Naive thymus-derived CD8-positive, alpha-beta T cell (primary cell): ENCODE measurements around the gene FBXL14. TPM values are rescaled to one million over a fixed set of nuclear protein-coding genes. Genes with fewer than 3 reads are reported as not detected.

Source experiments
- ATAC-seq, 2 donors: fragments of 150-1000 bp; cut with Tn5 transposase in 1 of 2; sonication (Bioruptor Pico), chemical (Tn5 transposase) in 1 of 2; 1 replicate in 1 of 2; 2 replicates in 1 of 2; pipeline ENCODE4 v1.10.0; 2021; ENCODE audit warnings: mild to moderate bottlenecking in 2 of 2, moderate library complexity in 2 of 2
- POLR2A ChIA-PET: fragments of 350-600 bp; sonication (Branson Sonifier 250); formaldehyde crosslinking; loops from one replicate; lab custom pipeline; 2021; ENCODE audit warnings: antibody characterized with exemption; lab: Charles Lee
- DNase-seq, 10 donors: peaks; one replicate each; pipeline versions ENCODE4 v3.0.0 to v3.0.0-alpha.2; 2020 to 2022
- H3K27ac Mint-ChIP-seq, 10 donors: one replicate each; pipeline ENCODE4 v1.8.0; 2020 to 2022; ENCODE audit warnings: mild to moderate bottlenecking in 10 of 10, mixed read lengths in 10 of 10, moderate library complexity in 4 of 10, inconsistent platforms in 1 of 10
- H3K27me3 Mint-ChIP-seq, 5 donors: one replicate each; pipeline ENCODE4 v1.8.0; 2021 to 2022; ENCODE audit warnings: mixed read lengths in 5 of 5
- H3K36me3 Mint-ChIP-seq, 3 donors: one replicate each; pipeline ENCODE4 v1.8.0; 2020 to 2022; ENCODE audit warnings: mixed read lengths in 3 of 3, mild to moderate bottlenecking in 2 of 3, inconsistent platforms in 1 of 3
- H3K4me1 Mint-ChIP-seq, 4 donors: one replicate each; pipeline ENCODE4 v1.8.0; 2021 to 2022; ENCODE audit warnings: mixed read lengths in 4 of 4
- H3K4me3 Mint-ChIP-seq, 10 donors: one replicate each; pipeline ENCODE4 v1.8.0; 2020 to 2022; ENCODE audit warnings: mild to moderate bottlenecking in 10 of 10, mixed read lengths in 10 of 10, moderate library complexity in 6 of 10, inconsistent platforms in 1 of 10
- H3K9me3 Mint-ChIP-seq, 9 donors: one replicate each; pipeline ENCODE4 v1.8.0; 2020 to 2022; ENCODE audit warnings: mixed read lengths in 9 of 9, mild to moderate bottlenecking in 3 of 9, inconsistent platforms in 1 of 9, moderate library complexity in 1 of 9
- polyA plus RNA-seq, 3 donors: library from polyadenylated mRNA; unstranded; fragments of 300-500 nt; fragmentation: Illumina TruSeq; gene quantifications; one replicate each; pipeline ENCODE4 v1.2.3, GENCODE V29; 2021
- total RNA-seq, 8 experiments: library from RNA in 2 of 8; stranded (reverse) in 2 of 8; gene quantifications; one replicate each; pipeline ENCODE4 v1.2.3 and lab custom pipeline; 2021 to 2026

FBXL14 gene
- total and polyA plus RNA-seq, 5 experiments from 2014 or later, result 12.1 to 38.8 (median 24.5) TPM

GRCh38 chr12:1527789-1528188, 66.6 kb downstream of the FBXL14 start:
- POLR2A ChIA-PET, result no interaction called here
- DNase-seq, result no peak
- ATAC-seq, result no peak
- H3K9me3 Mint-ChIP-seq, result peaks cover 0 to 2% (median 0%) of the 10 kb centered on the region in 9 donors
- H3K4me3 Mint-ChIP-seq, result peak overlapping the region in 1 of 10 donors; percentile 24
- H3K27ac Mint-ChIP-seq, result peak overlapping the region in 1 of 10 donors; percentile 1
- H3K4me1 Mint-ChIP-seq, result peaks cover 8 to 23% (median 18%) of the 10 kb centered on the region in 4 donors
- H3K27me3 Mint-ChIP-seq, result peaks cover 47 to 84% (median 59%) of the 10 kb centered on the region in 5 donors
- H3K36me3 Mint-ChIP-seq, result peaks cover 0 to 3% (median 3%) of the 10 kb centered on the region in 3 donors

DNA sequence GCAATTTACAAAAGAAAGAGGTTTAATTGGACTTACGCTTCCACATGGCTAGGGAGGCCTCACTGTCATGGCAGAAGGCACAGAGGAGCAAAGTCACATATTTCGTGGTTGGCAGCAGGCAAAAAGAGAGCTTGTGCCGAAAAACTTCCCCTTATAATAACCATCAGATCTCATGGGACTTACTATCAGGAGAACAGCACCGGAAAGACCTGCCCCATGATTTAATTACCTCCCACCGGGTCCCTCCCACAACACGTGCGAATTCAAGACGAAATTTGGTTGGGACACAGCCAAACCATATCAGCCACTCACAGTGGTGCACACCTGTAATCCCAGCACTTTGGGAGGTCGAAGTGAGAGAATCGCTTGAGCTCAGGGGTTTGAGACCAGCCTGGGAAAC, 68.5 kb downstream of the FBXL14 start:
- Mint-ChIP-seq H3K27me3 (peaks cover 41 to 70% (median 48%) of the 10 kb centered on the region in 5 donors), H3K27ac (no peak overlapping the region), H3K9me3 (peaks cover 0 to 2% (median 0%) of the 10 kb centered on the region in 9 donors), H3K4me1 (peaks cover 2 to 6% (median 5%) of the 10 kb centered on the region in 4 donors), H3K4me3 (no peak overlapping the region), H3K36me3 (peaks cover 0 to 3% (median 3%) of the 10 kb centered on the region in 3 donors)
- POLR2A ChIA-PET, result no interaction called here
- DNase-seq (no peak), ATAC-seq (no peak)

GRCh38 chr12:1523558-1524050, 70.8 kb downstream of the FBXL14 start:
- peaks cover 0 to 3% (median 0%) of the 10 kb centered on the region in 3 donors for H3K36me3 Mint-ChIP-seq
- POLR2A ChIA-PET, result interaction anchor here (1.1 kb wide), 1 partner anchor 70 kb away, joined by 3 read pairs; the partner anchor contains the start of gene FBXL14
- H3K27ac Mint-ChIP-seq, result no peak overlapping the region
- no peak overlapping the region for H3K4me3 Mint-ChIP-seq
- H3K27me3 Mint-ChIP-seq, result peaks cover 38 to 78% (median 48%) of the 10 kb centered on the region in 5 donors
- H3K4me1 Mint-ChIP-seq, result peaks cover 0 to 6% (median 1%) of the 10 kb centered on the region in 4 donors
- no peaks in the 10 kb centered on the region for H3K9me3 Mint-ChIP-seq
- no peak for DNase-seq
- no peak for ATAC-seq

- Mint-ChIP-seq H3K9me3 (no peaks in the 10 kb centered on the region), H3K4me3 (no peak overlapping the region), H3K27ac (no peak overlapping the region), H3K4me1 (peaks cover 0 to 6% (median 1%) of the 10 kb centered on the region in 4 donors), H3K36me3 (peaks cover 0 to 3% (median 0%) of the 10 kb centered on the region in 3 donors), H3K27me3 (peaks cover 36 to 73% (median 42%) of the 10 kb centered on the region in 5 donors)
- POLR2A ChIA-PET, result no interaction called here
- DNase-seq, result no peak
- ATAC-seq, result no peak
These were observed 71.3 kb downstream of the FBXL14 start for GRCh38 chr12:1523046-1523445.

DNA sequence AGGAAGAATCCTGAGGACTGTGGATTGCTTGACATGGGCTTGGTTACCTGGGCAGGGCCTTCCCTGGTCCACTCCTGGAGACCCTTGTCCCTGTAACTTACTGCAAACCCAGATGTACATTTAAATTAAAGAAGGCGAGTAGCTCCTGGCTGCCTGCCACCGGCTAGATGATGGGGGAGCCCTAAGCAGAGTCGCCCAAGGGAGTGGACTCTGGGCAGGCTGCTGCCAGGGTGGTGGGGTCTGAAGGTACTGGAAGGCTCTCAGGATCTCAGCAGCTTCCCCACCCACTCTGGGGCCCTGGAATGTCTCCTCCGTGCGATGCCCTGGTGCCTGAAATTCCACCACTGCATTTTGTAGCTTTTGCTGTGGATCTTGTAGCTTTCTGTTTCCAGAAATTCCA, 74.7 kb downstream of the FBXL14 start:
- ATAC-seq (no peak), DNase-seq (no peak)
- H3K9me3 Mint-ChIP-seq, result peaks cover 0 to 8% (median 0%) of the 10 kb centered on the region in 9 donors
- POLR2A ChIA-PET, result no interaction called here
- peaks cover 12 to 39% (median 25%) of the 10 kb centered on the region in 5 donors for H3K27me3 Mint-ChIP-seq
- no peak overlapping the region for H3K27ac Mint-ChIP-seq
- peaks cover 0 to 6% (median 1%) of the 10 kb centered on the region in 4 donors for H3K4me1 Mint-ChIP-seq
- H3K36me3 Mint-ChIP-seq, result peaks cover 0 to 1% (median 0%) of the 10 kb centered on the region in 3 donors
- H3K4me3 Mint-ChIP-seq, result no peak overlapping the region

DNA sequence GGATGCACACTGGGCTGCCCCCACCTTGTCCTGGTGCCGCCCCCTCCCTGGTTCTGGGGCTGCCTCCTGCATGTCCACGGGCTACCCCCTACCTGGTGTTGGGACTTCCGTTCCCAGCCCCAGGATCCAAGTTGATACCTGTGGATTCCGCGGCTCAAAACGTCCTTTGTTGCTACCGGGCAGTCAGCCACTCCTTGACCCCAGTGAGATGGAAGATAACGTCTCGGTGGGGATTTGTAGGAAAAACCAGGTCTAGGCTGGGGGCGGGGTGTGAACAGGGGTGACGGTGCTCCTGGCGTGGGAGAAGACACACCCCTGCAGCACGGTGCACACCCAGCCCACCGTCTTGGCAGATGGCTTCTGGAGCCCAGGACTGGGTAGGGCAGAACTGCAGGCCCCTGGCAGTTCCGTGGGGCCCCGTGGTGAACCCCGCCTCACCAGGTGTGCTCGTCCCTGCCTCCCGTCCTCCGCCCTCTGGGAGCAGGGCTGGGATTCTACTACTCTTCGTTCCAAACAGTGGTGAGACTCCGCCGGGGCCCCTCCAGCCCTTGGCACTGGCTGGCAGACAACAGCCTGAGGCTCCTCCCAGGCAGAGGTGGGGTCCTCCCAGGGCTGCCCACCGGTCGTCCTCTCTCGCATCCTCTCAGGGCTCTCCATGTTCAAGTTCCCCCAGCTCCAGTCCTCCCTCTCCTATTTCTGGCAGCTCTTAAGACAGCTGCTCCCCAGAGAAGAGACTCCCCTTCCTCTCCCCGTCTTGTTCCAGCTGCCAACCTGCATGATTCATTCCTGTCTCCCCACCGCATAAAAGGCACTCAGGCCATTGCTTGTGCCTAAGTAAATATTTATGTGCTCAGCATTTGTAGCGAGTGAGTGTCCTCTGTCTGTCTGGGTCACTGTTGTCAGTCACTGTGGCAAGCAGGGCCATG, 75.5 kb downstream of the FBXL14 start:
- Mint-ChIP-seq H3K9me3 (peaks cover 0 to 8% (median 0%) of the 10 kb centered on the region in 9 donors), H3K36me3 (peaks cover 0 to 1% (median 0%) of the 10 kb centered on the region in 3 donors), H3K27ac (no peak overlapping the region), H3K4me1 (peaks cover 0 to 6% (median 1%) of the 10 kb centered on the region in 4 donors), H3K4me3 (no peak overlapping the region), H3K27me3 (peaks cover 8 to 31% (median 22%) of the 10 kb centered on the region in 5 donors)
- POLR2A ChIA-PET, result no interaction called here
- DNase-seq (no peak), ATAC-seq (no peak)

DNA sequence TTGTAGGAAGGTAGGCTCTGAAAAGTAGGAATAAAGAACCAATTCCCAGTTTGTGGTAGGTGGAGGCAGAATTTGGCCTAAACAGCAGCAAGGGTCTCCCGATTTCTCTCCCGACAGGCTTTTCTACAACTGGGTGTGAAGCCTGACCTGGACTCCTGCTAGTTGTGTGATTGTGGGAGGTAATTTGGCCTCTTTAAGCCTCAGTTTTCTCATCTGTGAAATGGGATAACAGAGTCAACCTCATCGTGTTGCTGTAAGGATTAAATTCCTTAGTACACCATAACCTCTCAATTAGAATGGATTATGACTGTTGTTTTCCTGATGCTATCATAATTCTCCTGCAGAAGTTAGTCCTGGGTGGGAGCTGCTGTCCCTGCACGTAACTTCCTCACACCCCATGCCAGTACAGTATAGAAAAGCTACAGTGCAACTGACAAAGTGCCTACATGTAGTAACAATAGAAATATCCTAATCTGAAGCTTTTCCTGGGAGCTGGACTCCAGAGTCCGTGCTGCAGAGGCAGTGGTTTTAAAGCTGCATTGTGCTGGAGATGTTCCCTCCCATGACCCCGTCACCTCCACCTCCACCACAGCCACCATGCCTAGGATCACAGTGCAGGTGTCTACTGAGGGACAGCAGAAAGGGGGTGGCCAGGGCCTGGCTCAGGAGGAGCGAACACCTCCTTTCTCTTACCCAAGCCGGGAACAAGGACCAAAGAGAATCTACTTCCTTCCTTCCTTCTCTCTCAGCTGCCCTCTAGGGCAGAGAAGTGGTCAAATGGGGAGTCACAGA, 76.5 kb downstream of the FBXL14 start:
- POLR2A ChIA-PET, result no interaction called here
- peaks cover 0 to 8% (median 0%) of the 10 kb centered on the region in 9 donors for H3K9me3 Mint-ChIP-seq
- H3K4me3 Mint-ChIP-seq, result no peak overlapping the region
- H3K27me3 Mint-ChIP-seq, result peaks cover 4 to 24% (median 18%) of the 10 kb centered on the region in 5 donors
- H3K36me3 Mint-ChIP-seq, result peaks cover 0 to 1% (median 0%) of the 10 kb centered on the region in 3 donors
- H3K27ac Mint-ChIP-seq, result no peak overlapping the region
- DNase-seq (no peak), ATAC-seq (no peak)
- peaks cover 0 to 6% (median 1%) of the 10 kb centered on the region in 4 donors for H3K4me1 Mint-ChIP-seq

DNA sequence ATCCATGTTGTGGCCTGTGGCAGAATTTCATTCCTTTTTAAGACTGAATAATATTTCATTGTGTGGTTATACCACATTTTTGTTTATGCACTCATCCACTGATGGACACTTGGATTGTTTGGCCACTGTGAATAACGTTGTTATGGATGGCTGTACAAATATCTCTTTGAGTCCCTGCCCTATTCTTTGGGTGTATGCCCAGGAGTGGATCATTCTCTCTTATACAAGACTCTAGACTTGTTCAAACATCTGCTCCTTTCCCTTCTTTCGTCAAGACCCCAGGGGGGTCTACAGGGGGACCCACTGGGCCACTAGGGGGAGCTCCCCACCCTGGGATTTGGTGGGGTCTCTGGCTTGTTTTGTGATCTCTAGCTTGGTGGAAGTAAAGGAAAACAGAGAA, 77.4 kb downstream of the FBXL14 start:
- Mint-ChIP-seq H3K9me3 (peaks cover 0 to 8% (median 0%) of the 10 kb centered on the region in 9 donors), H3K27ac (no peak overlapping the region), H3K4me3 (no peak overlapping the region), H3K4me1 (peaks cover 0 to 6% (median 1%) of the 10 kb centered on the region in 4 donors), H3K36me3 (peaks cover 0 to 1% (median 0%) of the 10 kb centered on the region in 3 donors), H3K27me3 (peaks cover 4 to 24% (median 15%) of the 10 kb centered on the region in 5 donors)
- ATAC-seq, result no peak
- no peak for DNase-seq
- POLR2A ChIA-PET, result no interaction called here

Other genes starting within 250 kb of the FBXL14 start
- not detected for gene WNT5B, start 34.6 kb upstream of the FBXL14 start, total RNA-seq
- not detected for gene WNT5B, start 34.6 kb upstream of the FBXL14 start, polyA plus RNA-seq
- gene ADIPOR2, start 96.5 kb upstream of the FBXL14 start, total RNA-seq, result 10 to 100 TPM; 38.5 to 39.9 TPM
- 1 to 10 TPM; 2.0 to 3.2 (median 3.0) TPM for gene ADIPOR2, start 96.5 kb upstream of the FBXL14 start, polyA plus RNA-seq
- under 1 TPM in 1 of 2 experiments, not detected in 1; 0.13 TPM for gene LRTM2, start 226.0 kb upstream of the FBXL14 start, total RNA-seq
- not detected for gene LRTM2, start 226.0 kb upstream of the FBXL14 start, polyA plus RNA-seq